HG03432 (cell line): ENCODE data around the gene CDH13.

Experiments used
- ATAC-seq: cut with Tn5 transposase; IDR thresholded peaks from one replicate; pipeline ENCODE4 v1.9.1; 2021; ENCODE audit warnings: mild to moderate bottlenecking, moderate library complexity; ENCODE audit not compliant: unreplicated experiment

CDH13 gene

DNA sequence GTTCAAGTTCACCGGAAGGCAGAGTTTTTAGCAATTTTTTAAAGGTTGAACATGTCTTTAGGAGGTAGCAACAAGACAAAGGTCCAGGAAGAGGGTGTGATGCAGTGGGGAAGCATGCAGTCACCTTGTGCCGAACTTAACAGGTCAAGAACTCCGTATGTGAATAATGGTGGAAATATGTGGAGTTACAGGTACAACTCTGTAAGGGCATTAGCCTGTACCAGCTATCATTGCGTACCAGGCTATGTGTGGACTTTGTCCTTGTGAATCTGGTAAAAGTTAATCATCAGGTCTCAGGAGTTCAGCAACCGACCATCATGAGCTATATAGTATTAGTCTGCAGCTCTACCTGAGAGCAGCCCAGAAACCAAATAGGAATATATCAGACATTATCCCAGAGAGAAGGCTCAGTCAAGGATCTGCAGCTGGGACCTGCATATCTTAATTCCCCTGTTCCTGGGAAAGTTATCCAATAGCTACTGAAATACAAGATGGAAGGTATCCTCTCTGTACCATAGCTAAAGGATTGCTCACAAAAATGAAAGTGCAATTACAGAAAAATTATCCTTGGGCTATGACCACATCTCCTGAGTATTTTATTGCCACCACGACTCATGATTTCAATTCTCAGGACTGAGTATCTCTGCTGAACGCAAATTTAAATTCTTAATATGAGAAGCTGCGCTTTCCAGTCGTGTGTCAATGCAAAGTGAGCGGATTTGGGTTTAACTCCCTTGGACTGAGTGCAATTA lies 469.3 kb downstream of the CDH13 start:
- ATAC-seq = no peak

DNA sequence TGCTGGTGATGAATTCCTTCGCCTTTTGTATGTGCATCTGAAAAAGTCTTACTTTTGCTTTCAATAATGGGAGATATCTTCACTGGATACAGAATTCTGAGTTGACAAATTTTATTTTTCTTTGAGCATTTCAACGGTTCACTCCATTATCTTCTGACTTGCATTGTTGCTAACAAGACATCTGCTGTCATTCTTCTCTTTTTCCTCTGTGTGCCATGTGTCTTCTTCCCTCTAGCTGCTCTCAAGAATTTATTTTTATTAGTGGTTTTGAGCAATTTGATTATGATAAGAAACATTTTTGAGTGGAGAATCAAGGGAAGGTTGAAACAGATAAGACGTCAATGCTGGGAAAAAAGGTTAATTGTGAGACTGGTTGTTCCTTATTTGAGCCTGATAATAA lies 471.8 kb downstream of the CDH13 start:
- ATAC-seq = no peak

DNA sequence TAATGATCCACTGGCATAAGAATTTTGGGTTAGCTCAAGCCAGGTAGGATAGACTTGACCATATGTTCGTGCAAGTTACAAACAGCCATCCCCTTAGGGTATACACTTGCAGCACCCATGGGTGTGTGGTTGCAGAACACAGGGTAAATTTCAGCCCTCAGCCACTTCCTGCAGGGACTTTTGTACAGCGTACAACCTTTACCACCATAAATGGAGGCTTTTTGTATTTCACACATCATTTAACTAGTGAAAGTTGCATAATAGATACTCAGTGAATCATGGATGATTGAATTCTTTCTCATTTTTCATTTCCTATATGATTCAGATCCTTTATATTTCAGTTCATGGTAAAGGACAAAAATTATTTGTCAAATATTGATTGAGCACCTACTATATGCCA lies 473.9 kb downstream of the CDH13 start:
- ATAC-seq = no peak

GRCh38 chr16:83102336-83102735 lies 475.6 kb downstream of the CDH13 start:
- ATAC-seq = no peak

DNA sequence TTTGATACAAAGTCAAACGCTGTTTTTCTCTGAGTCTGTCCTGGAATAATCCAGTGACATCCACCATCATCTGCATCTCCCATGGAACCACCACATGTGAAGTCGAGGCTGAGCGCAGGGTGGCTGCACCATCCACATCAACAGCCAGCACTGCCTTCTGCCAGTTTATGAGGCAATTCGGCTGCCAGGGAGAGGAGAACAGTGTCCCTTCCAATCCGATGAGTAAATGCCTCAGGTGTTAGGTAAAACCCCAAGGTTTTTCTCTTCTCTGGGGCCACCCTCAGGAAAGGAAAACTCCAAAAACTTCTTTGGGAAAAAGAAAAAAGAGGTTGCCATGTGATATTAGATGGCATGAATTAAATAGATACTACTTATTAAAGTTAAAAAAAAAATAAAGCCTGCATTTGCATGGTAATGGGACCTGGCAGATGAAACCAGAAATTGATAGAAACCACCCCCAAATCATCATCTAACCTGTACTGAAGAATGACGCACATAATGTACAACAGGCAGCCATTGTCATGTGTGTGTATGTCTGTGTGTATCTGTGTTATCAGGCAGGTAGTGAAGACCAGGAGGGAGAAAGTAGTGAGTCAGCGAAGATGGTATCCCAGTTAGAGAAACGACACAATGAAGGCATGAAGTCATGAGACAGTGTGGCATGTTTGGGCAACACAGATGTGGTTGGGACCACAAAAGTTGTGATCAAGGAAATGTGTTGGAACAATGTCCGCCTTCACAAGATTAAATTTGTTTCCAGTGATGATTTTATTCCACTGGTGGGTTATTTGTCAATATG lies 478.7 kb downstream of the CDH13 start:
- ATAC-seq = no peak

- no peak for ATAC-seq
Observed at GRCh38 chr16:83109490-83110125, 482.8 kb downstream of the CDH13 start.

DNA sequence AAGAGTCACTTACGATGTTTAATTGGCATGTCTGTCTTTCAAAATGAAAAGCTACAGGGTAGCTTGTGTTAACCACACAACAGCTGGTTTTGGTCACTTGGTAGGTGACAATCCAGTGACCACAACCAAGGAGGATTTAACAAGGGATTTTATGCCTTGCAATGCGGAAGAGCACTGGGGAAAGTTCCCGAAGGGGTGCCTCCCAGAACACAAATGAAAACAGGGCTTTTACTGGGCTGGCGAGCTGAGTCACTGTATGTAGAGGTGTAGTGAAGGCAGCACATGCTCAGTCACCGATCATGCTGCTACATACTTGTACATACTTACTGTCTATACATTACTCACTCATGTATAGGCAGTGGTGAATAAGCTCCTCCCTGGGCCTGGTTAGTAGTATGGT lies 483.5 kb downstream of the CDH13 start:
- ATAC-seq = no peak

- ATAC-seq = no peak
Observed at GRCh38 chr16:83113317-83113716, 486.5 kb downstream of the CDH13 start.

DNA sequence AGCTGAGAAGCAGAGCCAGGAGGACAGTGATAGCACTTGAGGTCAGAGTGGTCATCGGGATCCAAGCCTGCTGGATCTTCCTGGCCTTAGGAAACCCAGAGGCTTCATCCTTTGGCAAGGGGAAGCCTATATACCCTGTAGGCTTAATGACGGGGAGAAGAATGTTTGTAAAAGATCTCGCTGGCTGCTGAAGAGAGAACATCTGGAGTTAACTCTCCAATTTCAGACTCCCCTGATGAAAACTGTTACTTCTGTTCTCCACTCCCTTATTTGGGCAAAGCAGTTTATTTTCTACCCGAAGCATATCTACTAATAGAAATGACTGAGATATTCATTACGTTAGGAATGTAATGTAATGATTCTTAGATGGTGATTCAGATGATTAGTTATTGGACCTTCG lies 487.0 kb downstream of the CDH13 start:
- ATAC-seq = no peak

DNA sequence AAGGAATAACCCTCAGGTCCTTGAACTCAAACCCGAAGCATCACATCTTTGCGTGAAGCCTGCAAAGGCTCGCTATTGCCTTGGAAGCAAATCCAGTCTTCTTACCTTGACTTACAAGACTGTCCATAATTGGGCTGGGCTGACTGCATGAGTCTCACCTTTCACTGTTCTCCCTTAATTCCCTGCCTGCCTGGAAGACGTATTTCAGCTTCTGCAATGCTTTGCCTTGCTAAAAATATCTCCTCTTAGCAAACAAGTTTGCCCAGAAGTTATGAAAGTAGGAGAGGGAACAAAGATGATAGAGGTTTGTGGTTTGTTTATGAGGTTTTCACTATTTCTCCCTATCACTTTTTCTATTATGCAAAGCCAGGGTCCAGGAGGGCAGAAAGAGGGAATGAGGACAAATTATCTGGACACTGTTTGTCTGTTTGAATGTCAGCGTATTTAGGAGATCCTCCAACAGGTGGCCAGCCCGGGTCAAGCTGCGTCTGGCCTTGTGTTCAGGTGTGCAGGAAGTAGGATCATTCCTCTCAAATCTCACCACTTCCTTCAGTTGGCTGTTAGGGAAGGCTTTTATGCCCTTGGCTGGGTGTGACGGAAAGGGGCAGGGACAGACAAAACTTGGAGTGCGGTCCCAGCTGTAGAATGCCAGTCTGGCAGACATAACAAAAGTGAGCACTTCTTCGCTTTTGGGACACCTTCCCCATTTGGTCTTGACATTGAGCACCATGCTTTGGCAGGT lies 488.9 kb downstream of the CDH13 start:
- ATAC-seq = no peak

- ATAC-seq = no peak
Observed at GRCh38 chr16:83116274-83116892, 489.6 kb downstream of the CDH13 start.

GRCh38 chr16:83117810-83118209 lies 491.0 kb downstream of the CDH13 start:
- ATAC-seq = no peak

GRCh38 chr16:83118365-83118764 lies 491.6 kb downstream of the CDH13 start:
- no peak for ATAC-seq

DNA sequence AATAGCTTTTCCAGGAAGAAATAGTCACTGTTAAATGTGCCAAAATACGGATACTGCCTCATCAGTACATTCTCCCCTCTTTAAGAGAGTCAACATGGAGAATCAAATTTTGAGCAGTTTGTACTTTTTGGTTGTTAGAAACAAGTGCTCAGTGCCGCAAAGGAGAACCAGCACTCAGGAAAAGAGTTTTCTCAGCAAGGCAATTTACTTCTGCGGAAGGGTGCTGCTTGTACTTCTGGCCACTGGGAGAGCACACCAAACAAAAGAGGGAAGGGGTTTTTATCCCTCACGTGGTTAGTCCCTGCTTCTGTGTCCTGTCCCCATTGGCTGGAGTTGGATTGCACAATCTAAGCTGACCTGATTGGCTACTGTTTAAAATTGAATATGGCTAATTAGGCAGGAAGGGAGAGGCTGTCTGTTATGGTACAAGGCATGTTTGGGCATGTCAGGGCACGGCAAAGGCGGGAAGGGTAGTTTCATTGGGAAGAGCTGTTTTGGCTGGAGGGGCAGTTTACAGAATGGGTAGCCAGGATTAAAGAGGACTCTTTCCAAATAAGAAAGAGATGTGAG lies 499.3 kb downstream of the CDH13 start:
- no peak for ATAC-seq

- ATAC-seq = no peak
Observed at GRCh38 chr16:83128041-83128440, 501.3 kb downstream of the CDH13 start.

DNA sequence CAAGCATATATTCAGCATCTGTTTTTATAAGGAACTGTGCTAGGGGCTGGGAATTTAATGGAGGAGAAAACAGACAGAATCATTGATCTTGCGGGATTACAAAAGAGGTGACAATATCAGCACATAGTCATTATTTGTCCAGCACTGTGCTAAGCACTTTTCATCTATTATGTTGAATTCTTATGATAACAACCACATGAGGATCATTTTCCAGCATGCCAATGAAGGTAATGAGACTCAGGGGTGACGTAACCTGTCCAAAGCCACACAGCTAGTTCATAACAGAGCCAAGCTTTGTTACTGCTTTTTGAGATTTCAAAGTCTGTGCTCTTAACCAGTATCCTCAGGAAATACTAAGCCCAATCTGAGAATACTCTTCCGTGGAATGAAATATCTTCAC lies 503.3 kb downstream of the CDH13 start:
- no peak for ATAC-seq

DNA sequence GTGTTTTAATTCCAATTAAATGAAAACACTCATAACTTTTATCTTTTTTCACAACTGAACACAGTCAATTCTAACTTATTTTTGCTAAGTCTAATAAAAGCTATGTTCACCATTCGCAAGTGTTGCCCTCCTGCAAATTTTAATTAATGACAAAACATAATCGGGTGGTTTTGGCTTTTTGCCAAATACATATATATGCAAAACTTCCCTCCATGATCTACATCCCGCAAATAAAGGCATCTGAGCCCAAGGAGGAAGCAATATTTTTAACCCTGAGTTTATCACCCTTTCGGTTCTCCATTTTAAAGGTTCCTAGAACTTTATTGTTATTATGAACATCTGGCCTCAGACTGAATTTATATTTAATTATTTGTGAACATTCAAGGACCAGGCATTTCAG lies 507.9 kb downstream of the CDH13 start:
- ATAC-seq = no peak

GRCh38 chr16:83136419-83136818 lies 509.6 kb downstream of the CDH13 start:
- ATAC-seq = no peak

DNA sequence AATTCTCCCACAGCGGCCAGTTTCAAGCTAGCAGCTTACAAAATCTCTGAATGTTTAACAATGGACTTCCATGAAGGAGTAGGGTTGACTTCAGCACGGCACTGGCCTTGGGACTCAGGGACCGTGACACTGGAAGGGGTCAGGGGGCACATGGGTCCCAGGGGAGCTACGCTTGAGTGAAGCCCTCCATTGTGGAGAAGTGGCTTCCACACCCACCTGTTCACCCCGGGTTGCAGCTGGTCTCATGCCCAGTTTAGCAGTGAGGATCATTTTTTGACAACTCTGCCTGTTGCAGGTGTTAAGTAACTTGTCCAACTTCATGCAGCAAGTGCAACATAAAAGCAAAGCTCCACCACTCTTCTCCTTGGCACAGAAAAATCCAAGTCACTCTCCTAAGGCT lies 510.2 kb downstream of the CDH13 start:
- ATAC-seq = no peak

- ATAC-seq = no peak
Observed at GRCh38 chr16:83137326-83137781, 510.6 kb downstream of the CDH13 start.
